AG04449 (cell line): Measurements from ENCODE around the gene CRABP1.

Experiments
- CTCF ChIA-PET: fragments of 350-600 bp; formaldehyde crosslinking; extraction: SDS; loops from one replicate; lab custom pipeline; 2021; ENCODE audit warnings: antibody characterized with exemption; lab: Yijun Ruan, JAX
- POLR2A ChIA-PET: fragments of 400-600, 350-600 bp; formaldehyde crosslinking; extraction: SDS; loops from one replicate; lab custom pipeline; 2020; ENCODE audit warnings: antibody characterized with exemption, inconsistent platforms; lab: Yijun Ruan, JAX
- DNase-seq: peaks from one replicate; pipeline ENCODE4 v3.0.0-alpha.2; 2010; ENCODE audit warnings: low read depth, low spot score
- H3K4me3 ChIP-seq: 2 replicates; pipeline ENCODE4 v1.5.1; 2011; ENCODE audit warnings: low read depth, mild to moderate bottlenecking, control low read depth, low read length
- TF ChIP-seq, protein P1 (sequence below): IDR thresholded peaks from one replicate; pipeline ENCODE4 v1.5.1; 2011; ENCODE audit warnings: mild to moderate bottlenecking, moderate library complexity, low read length, control low read depth, inconsistent platforms; ENCODE audit not compliant: insufficient read depth; ENCODE audit errors: missing control alignments

Gene CRABP1

GRCh38 chr15:78382114-78382880, 42.1 kb downstream of the CRABP1 start:
- TF ChIP-seq, protein P1, sequence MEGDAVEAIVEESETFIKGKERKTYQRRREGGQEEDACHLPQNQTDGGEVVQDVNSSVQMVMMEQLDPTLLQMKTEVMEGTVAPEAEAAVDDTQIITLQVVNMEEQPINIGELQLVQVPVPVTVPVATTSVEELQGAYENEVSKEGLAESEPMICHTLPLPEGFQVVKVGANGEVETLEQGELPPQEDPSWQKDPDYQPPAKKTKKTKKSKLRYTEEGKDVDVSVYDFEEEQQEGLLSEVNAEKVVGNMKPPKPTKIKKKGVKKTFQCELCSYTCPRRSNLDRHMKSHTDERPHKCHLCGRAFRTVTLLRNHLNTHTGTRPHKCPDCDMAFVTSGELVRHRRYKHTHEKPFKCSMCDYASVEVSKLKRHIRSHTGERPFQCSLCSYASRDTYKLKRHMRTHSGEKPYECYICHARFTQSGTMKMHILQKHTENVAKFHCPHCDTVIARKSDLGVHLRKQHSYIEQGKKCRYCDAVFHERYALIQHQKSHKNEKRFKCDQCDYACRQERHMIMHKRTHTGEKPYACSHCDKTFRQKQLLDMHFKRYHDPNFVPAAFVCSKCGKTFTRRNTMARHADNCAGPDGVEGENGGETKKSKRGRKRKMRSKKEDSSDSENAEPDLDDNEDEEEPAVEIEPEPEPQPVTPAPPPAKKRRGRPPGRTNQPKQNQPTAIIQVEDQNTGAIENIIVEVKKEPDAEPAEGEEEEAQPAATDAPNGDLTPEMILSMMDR, result no peak
- ChIA-PET CTCF (interaction anchor here (0.9 to 1.2 kb wide), 3 partner anchors 14 to 74 kb away, joined by 3 to 5 read pairs (median 3); no protein-coding TSS in a partner anchor), POLR2A (no interaction called here)
- no peak overlapping the region for H3K4me3 ChIP-seq
- DNase-seq, result no peak

- TF ChIP-seq, protein P1, result no peak
- H3K4me3 ChIP-seq, result no peak overlapping the region
- POLR2A ChIA-PET, result no interaction called here
- CTCF ChIA-PET, result interaction anchor here (0.8 to 1.1 kb wide), 2 partner anchors 15 to 78 kb away, joined by 3 read pairs; no protein-coding TSS in a partner anchor
- DNase-seq, result no peak
These were observed 44.5 kb downstream of the CRABP1 start for GRCh38 chr15:78384651-78385050.

- TF ChIP-seq, protein P1, result no peak
- H3K4me3 ChIP-seq, result no peak overlapping the region
- no peak for DNase-seq
- ChIA-PET POLR2A (interaction anchor here (0.7 kb wide), 1 partner anchor 11 kb away, joined by 3 read pairs; no protein-coding TSS in a partner anchor), CTCF (interaction anchor here (0.8 to 2.5 kb wide), 2 partner anchors 28 to 35 kb away, joined by 3 to 8 read pairs; no protein-coding TSS in a partner anchor)
These were observed 47.3 kb downstream of the CRABP1 start for GRCh38 chr15:78387246-78388037.

- no peak for DNase-seq
- CTCF ChIA-PET, result interaction anchor here (0.8 to 1.2 kb wide), 3 partner anchors 26 to 80 kb away, joined by 3 read pairs; no protein-coding TSS in a partner anchor
- TF ChIP-seq, protein P1, result no peak
- H3K4me3 ChIP-seq, result no peak overlapping the region
- POLR2A ChIA-PET, result no interaction called here
These were observed 48.7 kb downstream of the CRABP1 start for GRCh38 chr15:78388865-78389264.

- ChIA-PET CTCF (interaction anchor here (0.8 to 1.2 kb wide), 3 partner anchors 26 to 80 kb away, joined by 3 read pairs; no protein-coding TSS in a partner anchor), POLR2A (no interaction called here)
These were observed 49.2 kb downstream of the CRABP1 start for GRCh38 chr15:78389322-78389721.

More at GRCh38 chr15:78389322-78389721, 49.2 kb downstream of the CRABP1 start:
- H3K4me3 ChIP-seq, result no peak overlapping the region
- TF ChIP-seq, protein P1, result no peak
- no peak for DNase-seq
